Kasumi-1 (cell line): ENCODE results near the gene SLC35E4.
A peak's percentile ranks its signal among the peaks of the same experiment; 100 is the strongest.
"Not testable (repeated sequence)": the region's sequence is repeated elsewhere in the genome, so short reads cannot be mapped to it uniquely, and the experiment has no call there.

Source experiments
- DNase-seq, 2 experiments: peaks; one replicate each; lab custom pipeline; 2025; lab: John Stamatoyannopoulos, UW

The SLC35E4 gene

GRCh38 chr22:30652852-30653251, 17.3 kb downstream of the SLC35E4 start:
- no peak for DNase-seq

DNA sequence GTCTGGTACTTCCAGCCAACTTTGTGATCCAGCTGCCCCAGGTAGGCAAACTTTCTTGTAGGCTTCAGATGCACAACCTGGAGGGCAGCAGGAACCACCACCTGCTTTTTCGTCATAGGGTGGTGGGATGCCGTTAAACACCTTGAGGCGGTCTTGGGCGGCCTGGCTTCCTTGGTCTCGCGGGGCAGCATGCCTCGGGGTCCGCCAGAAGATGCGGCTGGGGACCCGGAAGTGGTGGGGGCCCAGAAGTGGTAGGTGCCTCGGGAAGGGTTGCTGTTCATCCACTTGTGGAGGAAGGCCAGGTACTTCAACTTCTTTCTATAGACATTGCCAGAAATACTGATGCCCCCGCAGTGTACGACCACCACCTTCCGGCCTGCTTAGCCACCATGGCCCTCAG, 18.8 kb downstream of the SLC35E4 start:
- no peak for DNase-seq

DNA sequence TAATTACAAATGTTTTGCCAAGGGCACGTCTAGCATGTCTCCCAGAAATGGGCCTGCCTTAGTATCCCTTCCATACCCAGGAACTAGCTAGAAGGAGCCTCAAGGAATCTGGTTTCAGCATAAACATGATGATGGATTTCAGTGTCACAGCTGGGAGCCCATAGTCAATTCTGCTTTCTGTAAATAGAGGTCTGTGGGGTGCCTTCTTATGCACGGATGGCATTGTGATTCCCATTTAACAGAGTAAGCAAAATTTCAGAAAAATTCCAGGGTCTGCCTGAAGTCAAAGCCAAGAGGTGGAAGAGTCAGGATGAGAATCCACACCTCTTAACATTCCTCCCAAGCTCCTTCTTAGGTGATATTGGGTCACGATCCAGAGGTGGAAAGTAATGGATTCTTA, 20.0 kb downstream of the SLC35E4 start:
- no peak for DNase-seq

GRCh38 chr22:30662040-30662439, 26.5 kb downstream of the SLC35E4 start:
- no peak for DNase-seq

- no peak for DNase-seq
These were observed 29.2 kb downstream of the SLC35E4 start for GRCh38 chr22:30664798-30665197.

- no peak for DNase-seq
These were observed 29.7 kb downstream of the SLC35E4 start for GRCh38 chr22:30665266-30665665.

GRCh38 chr22:30665786-30666185, 30.2 kb downstream of the SLC35E4 start:
- DNase-seq = no peak

DNA sequence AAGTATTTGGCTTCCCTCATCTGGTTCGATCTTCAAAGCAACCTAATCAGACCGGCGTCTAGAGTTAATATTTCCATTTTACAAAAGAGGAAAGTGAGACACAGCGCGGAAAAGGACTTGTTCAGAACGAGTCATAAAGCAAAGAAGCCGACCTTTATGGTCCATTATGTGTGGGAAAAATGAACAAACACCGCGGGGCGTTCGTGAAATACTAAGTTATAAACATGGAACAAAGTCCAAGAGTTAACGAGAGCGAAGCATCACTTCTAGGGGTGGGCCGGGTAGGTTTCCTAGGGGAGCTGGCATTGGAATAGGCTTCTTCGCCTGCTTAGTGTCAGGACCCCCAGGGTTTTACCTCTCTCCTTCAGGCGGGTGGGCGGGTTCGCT, 31.5 kb downstream of the SLC35E4 start:
- no peak for DNase-seq

DNA sequence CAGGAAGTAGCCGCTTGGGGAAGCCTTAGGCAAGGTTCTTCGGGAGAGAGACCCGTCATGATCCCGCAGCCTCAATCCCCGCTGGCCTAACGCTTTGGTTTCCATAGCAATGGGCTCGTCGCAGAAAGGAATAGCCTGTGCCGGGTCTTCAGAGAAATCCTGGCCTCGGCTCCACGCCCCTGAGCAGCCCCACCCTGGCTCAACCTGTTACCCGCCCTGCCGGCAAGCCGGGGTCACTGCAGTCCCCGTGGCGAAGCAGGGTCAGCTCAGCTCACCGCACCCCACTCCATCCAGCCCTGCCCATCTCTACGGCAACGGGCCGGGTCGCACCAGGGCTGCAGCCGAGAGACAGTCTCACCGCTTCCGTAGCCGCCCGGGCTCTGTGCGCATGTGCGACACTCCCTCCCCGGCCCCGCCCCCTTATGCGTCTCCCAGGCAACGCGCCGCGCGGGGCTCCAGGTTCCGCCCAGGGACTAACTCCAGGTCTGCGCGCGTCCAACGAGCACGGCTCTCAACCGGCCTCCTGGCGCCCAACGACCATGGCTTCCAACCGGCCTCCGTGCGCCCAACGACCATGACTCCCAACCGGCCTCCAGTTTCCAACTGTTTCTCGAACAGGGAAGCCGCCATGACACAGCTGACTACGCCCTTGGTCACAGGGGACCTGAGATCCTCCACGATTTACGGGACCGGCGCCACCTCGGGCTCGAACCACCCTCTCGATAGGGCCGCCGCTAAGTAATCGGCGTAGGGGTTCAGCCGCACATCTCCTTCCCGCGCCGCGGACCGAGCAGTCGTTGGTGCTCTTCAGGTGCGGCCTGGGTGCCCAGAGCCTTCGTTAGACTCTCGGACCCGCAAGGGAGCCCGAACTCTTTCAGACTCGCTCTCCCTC, 32.2 kb downstream of the SLC35E4 start, which contains the start of gene DUSP18:
TSS of gene DUSP18 (minus strand) at position 382 of the 892 bp plus-strand sequence. CDS start 3,872 bp downstream, outside the sequence.
- peak; percentile 59 to 63 for DNase-seq

DNA sequence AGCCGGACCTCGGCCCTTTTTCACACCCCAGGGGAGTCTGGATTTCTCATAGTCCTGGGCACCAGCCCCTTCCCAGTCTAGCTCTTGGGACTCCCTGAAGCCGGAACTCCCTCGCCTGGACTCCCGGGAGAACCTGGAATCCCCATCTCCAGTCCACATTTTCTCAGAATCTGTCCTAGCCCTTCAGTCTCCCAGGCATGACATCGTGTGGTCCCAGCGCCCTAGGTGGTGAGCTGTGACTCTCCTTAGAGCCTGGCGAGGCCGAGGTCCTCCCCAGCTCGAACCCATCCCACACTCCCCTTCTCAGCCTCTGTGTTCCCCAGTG, 32.8 kb downstream of the SLC35E4 start:
- no peak for DNase-seq

DNA sequence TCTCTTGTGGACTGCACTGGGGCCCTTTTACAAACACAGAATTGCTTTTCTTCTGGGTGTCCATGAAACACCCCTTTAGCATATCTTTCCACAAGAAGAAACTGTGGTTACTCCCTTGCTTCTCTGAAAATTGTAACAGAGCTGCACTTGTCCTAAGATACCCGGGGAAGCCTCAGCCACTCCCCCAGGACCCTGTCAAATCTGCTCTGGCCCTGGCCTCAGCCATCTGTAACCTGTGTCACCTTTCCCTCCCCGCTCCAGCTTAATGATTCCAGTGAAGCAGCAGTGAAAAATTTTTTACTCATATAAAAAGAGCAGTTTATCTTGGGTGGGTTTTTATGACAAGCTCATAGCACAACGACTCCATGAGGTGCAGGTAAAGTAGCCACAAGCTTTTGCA, 35.5 kb downstream of the SLC35E4 start:
- no peak for DNase-seq

GRCh38 chr22:30673136-30673535, 37.6 kb downstream of the SLC35E4 start:
- no peak for DNase-seq

DNA sequence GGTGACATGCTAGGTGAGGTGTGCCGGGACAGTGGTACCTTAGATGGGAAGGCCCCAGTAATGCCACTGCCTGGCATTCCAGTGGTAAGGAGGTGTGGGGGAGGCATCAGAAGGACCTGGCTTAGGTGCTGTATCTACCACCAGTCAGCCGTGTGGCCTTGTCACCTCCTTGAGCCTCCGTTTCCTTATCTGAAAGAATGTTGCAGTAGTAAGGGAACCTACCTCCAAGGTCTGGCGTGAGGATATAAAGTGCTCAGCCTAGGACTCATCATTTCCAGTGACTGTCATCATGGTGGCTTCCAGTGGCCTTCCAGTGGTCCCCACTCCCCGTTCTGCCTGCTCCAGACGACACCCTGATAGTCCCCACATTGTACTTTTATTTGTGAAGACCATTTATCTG, 38.9 kb downstream of the SLC35E4 start:
- no peak for DNase-seq

- no peak for DNase-seq
These were observed 39.9 kb downstream of the SLC35E4 start for GRCh38 chr22:30675436-30675835.

- DNase-seq = not testable (repeated sequence)
These were observed 41.0 kb downstream of the SLC35E4 start for GRCh38 chr22:30676565-30676964.

DNA sequence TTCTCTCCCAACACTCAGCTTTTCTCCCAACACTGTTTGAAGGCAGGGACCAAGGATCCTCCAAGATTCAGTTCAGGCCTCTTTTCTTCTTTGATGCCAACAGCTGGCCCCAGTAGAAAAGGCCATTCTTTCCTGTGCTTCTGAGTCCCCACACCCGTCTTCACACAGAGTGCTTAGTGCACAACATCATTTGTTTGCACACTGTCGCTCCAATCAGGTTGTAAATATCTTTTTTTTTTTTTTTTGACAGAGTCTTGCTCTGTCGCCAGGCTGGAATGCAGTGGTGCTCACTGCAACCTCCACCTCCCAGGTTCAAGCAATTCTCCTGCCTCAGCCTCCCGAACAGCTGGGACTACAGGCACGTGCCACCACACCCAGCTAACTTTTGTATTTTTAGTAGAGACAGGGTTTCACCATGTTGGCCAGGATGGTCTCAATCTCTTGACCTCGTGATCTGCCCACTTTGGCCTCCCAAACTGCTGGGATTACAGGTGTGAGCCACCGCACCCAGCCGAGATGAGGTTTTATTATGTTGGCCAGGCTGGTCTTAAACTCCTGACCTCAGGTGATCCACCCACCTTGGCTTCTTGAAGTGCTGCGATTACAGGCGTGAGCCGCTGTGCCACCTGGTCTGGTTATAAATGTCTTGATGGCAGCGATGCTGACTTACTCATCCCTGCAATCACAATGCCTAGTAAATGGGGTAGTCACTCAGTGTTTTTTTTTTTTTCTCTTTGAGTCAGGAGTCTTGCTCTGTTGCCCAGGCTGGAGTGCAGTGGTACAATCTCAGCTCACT, 44.5 kb downstream of the SLC35E4 start:
- DNase-seq = not testable (repeated sequence)

GRCh38 chr22:30680991-30681770, 45.6 kb downstream of the SLC35E4 start:
- no peak for DNase-seq

GRCh38 chr22:30681831-30682230, 46.2 kb downstream of the SLC35E4 start:
- no peak for DNase-seq

- DNase-seq = no peak
These were observed 49.6 kb downstream of the SLC35E4 start for GRCh38 chr22:30685178-30685577.

DNA sequence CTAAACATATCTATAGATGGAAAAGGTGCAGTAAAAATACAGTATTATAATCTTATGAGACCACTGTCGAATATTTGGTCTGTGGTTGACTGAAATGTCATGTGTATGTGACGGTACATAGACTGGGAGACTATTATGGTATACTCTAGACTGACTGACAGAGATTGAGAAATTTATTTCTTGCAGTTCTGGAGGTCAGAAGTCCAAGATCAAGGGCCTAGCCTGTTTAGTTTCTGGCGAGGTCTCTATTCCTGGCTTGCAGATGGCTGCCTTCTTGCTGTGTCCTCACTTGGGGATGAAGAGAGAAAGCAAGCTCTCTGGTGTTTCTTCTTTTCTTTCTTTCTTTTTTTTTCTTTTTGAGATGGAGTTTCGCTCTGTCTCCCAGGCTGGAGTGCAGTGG, 51.8 kb downstream of the SLC35E4 start:
- DNase-seq = no peak

GRCh38 chr22:30689622-30690021, 54.0 kb downstream of the SLC35E4 start:
- no peak for DNase-seq

- DNase-seq = no peak
These were observed 55.6 kb downstream of the SLC35E4 start for GRCh38 chr22:30691204-30691603.
